ENCODE data around the gene TSPYL4. TPM values are rescaled to one million over a fixed set of nuclear protein-coding genes. Genes with fewer than 3 reads are reported as not detected.
A peak's percentile ranks its signal among the peaks of the same experiment; 100 is the strongest.

TSPYL4 gene
- total RNA-seq, 1 experiment from 2014 or later = 24.9 TPM

DNA sequence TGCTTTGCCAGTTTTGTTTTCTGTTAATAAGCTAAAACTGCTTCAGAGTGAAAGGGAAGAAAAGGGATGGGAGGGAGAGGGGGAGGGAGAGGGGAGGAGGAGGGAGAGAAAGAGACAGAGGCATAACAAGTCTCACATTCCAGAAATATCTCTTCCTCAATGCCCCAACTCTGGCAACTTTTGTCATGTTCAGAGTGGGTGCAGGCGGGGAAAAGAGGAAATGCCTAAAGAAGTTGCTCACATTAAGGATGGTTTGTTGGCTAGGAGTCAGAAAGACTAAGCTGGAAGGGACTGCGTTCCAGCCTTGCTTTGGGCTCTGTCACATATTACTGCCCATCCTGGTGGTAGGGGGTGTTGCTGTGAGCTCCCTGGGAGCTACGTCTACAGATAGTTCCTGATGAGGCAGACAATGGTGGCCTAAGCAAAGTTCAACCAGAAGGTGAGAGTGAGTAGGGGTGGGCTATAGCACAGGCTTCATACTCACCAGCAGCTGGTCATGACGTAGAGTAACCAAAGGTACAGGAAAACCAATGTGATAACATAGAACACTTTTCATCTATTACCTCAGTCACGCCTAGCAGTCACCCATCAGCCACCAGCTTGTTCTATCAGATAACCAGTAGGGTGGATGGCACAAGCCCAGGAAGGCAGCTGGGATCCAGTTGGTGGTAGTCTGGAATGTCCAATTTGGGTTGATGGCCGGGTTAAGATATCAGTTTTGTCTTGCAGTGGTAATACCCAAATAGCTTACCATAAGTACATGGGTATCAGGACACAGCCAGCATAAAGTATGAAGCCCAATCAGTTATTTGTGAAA lies 2.1 kb downstream of the TSPYL4 start:
- peak overlapping the region; percentile 39 for H3K9ac ChIP-seq (ENCODE audit: low read length)
- H3K27ac ChIP-seq (ENCODE audit: low read length) = no peak overlapping the region
- H3K4me3 ChIP-seq (ENCODE audit: low read length) = peak overlapping the region; percentile 87; the same call in 1 of the 2 replicates

DNA sequence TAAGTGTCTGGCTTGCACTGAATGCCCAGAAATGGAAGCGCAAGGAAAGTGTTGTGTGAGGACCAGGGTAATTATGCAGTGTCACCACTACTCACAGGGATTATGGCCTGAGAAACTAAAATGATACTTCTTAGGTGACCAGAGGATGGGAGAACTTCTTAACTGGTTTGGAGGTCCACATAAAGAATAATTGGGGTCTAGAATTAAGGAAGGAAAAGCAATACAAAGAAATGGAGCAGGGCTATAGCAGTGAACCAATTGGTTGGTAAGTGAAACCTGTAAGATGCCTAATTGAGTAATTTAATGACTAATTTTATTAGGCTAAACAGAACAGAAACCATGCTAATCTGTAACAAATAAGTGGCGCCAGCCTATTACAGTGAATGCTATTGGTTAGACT lies 5.3 kb downstream of the TSPYL4 start:
- DNase-seq = no peak

More for the DNA sequence above, 2.1 kb downstream of the TSPYL4 start:
- H3K27me3 ChIP-seq (ENCODE audit: low read length) = no peaks in the 10 kb centered on the region
- H3K36me3 ChIP-seq (ENCODE audit: insufficient read depth, low read length) = no peaks in the 10 kb centered on the region
- peaks cover 49% of the 10 kb centered on the region for H3K79me2 ChIP-seq (ENCODE audit: low read length)
- no peak overlapping the region for H2AFZ ChIP-seq (ENCODE audit: low read length)
- H3K9me3 ChIP-seq (ENCODE audit: low read length) = no peaks in the 10 kb centered on the region
- DNase-seq = no peak
- peaks cover 48% of the 10 kb centered on the region for H3K4me1 ChIP-seq (ENCODE audit: low read length)
- no peaks in the 10 kb centered on the region for H3K9me2 ChIP-seq (replicated peaks; ENCODE audit: insufficient read depth, low read length)
- no peaks in the 10 kb centered on the region for H4K20me1 ChIP-seq (ENCODE audit: insufficient read depth, low read depth, low read length)
- H3K4me2 ChIP-seq (ENCODE audit: low read depth, low read length, poor library complexity, severe bottlenecking) = peak overlapping the region; percentile 85

DNA sequence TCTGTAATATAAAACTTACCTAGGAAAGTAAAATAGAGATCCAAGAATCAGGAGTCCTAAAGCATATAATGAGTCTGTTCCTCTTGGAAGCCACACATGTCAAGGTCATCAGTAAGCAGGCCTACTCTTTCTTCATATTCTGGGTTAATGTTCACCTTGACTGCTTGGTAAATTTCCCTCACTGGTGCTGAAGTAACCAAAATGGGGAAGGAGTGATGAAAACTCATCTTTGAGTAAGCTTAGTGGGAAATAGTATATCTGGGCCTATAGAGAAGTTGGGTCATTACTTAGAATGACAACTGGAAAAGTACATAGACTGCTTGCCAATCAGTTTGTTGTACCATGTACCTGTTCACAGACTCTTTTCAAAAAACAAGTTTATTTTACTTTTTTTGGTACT lies 6.6 kb downstream of the TSPYL4 start:
- DNase-seq = no peak
- no peak overlapping the region for H3K4me2 ChIP-seq (ENCODE audit: low read depth, low read length, poor library complexity, severe bottlenecking)

More for the DNA sequence above, 5.3 kb downstream of the TSPYL4 start:
- Histone ChIP-seq H3K27me3 (ENCODE audit: low read length) (no peaks in the 10 kb centered on the region), H4K20me1 (ENCODE audit: insufficient read depth, low read depth, low read length) (no peaks in the 10 kb centered on the region), H3K9me3 (ENCODE audit: low read length) (no peaks in the 10 kb centered on the region), H3K36me3 (ENCODE audit: insufficient read depth, low read length) (no peaks in the 10 kb centered on the region), H3K4me2 (ENCODE audit: low read depth, low read length, poor library complexity, severe bottlenecking) (no peak overlapping the region), H3K27ac (ENCODE audit: low read length) (no peak overlapping the region), H3K9me2 (replicated peaks; ENCODE audit: insufficient read depth, low read length) (no peaks in the 10 kb centered on the region), H3K9ac (ENCODE audit: low read length) (no peak overlapping the region), H3K4me1 (ENCODE audit: low read length) (peaks cover 37% of the 10 kb centered on the region), H2AFZ (ENCODE audit: low read length) (no peak overlapping the region), H3K4me3 (ENCODE audit: low read length) (no peak overlapping the region), H3K79me2 (ENCODE audit: low read length) (peaks cover 37% of the 10 kb centered on the region)

DNA sequence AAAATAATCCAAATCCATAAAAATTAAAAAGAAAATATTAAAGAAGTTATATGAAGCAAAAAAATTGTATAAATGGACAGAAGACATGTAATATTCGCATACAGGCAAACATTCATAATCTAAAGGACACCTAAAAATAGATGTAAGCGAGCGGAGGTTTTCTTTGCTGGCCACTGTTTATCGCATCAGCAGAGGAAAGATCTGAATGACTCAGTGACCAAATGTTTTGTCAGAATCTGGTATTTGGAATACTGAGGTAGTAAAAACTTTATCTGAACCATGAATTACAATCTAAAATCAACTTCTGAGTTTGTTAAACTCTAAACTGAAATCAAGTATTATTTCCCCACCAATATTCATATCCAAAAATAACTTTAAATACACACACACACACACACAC lies 7.8 kb downstream of the TSPYL4 start:
- no peak overlapping the region for H2AFZ ChIP-seq (ENCODE audit: low read length)
- DNase-seq = no peak
- no peak overlapping the region for H3K9ac ChIP-seq (ENCODE audit: low read length)
- H3K79me2 ChIP-seq (ENCODE audit: low read length) = peaks cover 12% of the 10 kb centered on the region
- H3K4me1 ChIP-seq (ENCODE audit: low read length) = peaks cover 12% of the 10 kb centered on the region
- H3K4me2 ChIP-seq (ENCODE audit: low read depth, low read length, poor library complexity, severe bottlenecking) = no peak overlapping the region
- H3K27ac ChIP-seq (ENCODE audit: low read length) = no peak overlapping the region
- no peaks in the 10 kb centered on the region for H3K36me3 ChIP-seq (ENCODE audit: insufficient read depth, low read length)
- no peaks in the 10 kb centered on the region for H4K20me1 ChIP-seq (ENCODE audit: insufficient read depth, low read depth, low read length)
- no peaks in the 10 kb centered on the region for H3K27me3 ChIP-seq (ENCODE audit: low read length)
- H3K9me3 ChIP-seq (ENCODE audit: low read length) = no peaks in the 10 kb centered on the region
- H3K4me3 ChIP-seq (ENCODE audit: low read length) = no peak overlapping the region
- H3K9me2 ChIP-seq (replicated peaks; ENCODE audit: insufficient read depth, low read length) = no peaks in the 10 kb centered on the region

More for the DNA sequence above, 6.6 kb downstream of the TSPYL4 start:
- Histone ChIP-seq H3K4me3 (ENCODE audit: low read length) (no peak overlapping the region), H3K27ac (ENCODE audit: low read length) (no peak overlapping the region), H2AFZ (ENCODE audit: low read length) (no peak overlapping the region), H4K20me1 (ENCODE audit: insufficient read depth, low read depth, low read length) (no peaks in the 10 kb centered on the region), H3K9me2 (replicated peaks; ENCODE audit: insufficient read depth, low read length) (no peaks in the 10 kb centered on the region), H3K4me1 (ENCODE audit: low read length) (peaks cover 24% of the 10 kb centered on the region), H3K36me3 (ENCODE audit: insufficient read depth, low read length) (no peaks in the 10 kb centered on the region), H3K79me2 (ENCODE audit: low read length) (peaks cover 24% of the 10 kb centered on the region), H3K9ac (ENCODE audit: low read length) (no peak overlapping the region), H3K27me3 (ENCODE audit: low read length) (no peaks in the 10 kb centered on the region), H3K9me3 (ENCODE audit: low read length) (no peaks in the 10 kb centered on the region)

DNA sequence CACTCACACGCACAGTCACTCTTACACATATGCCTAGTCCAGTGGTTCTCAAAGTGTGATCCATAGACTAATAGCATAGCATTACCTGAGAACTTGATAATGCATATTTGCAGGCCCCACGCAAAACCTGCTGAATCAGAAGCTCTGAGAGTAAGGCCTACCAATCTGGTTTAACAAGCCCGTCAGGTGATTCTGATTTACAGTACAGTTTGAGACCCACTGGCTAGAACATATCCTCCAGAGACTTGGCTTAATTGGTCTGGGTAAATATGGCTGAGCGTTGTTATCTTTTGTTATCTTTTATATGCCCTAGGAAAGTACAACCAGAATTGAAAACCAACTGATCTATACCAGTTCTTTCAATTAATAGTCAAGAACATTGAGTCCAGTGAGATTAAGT lies 9.6 kb downstream of the TSPYL4 start:
- no peak overlapping the region for H3K27ac ChIP-seq (ENCODE audit: low read length)
- H3K27me3 ChIP-seq (ENCODE audit: low read length) = no peaks in the 10 kb centered on the region
- no peak for DNase-seq
- no peak overlapping the region for H3K4me2 ChIP-seq (ENCODE audit: low read depth, low read length, poor library complexity, severe bottlenecking)
- H3K9me3 ChIP-seq (ENCODE audit: low read length) = no peaks in the 10 kb centered on the region
- no peaks in the 10 kb centered on the region for H3K79me2 ChIP-seq (ENCODE audit: low read length)
- no peaks in the 10 kb centered on the region for H3K9me2 ChIP-seq (replicated peaks; ENCODE audit: insufficient read depth, low read length)
- H3K9ac ChIP-seq (ENCODE audit: low read length) = no peak overlapping the region
- H3K36me3 ChIP-seq (ENCODE audit: insufficient read depth, low read length) = no peaks in the 10 kb centered on the region
- no peaks in the 10 kb centered on the region for H4K20me1 ChIP-seq (ENCODE audit: insufficient read depth, low read depth, low read length)
- no peak overlapping the region for H2AFZ ChIP-seq (ENCODE audit: low read length)
- H3K4me1 ChIP-seq (ENCODE audit: low read length) = no peaks in the 10 kb centered on the region
- no peak overlapping the region for H3K4me3 ChIP-seq (ENCODE audit: low read length)

DNA sequence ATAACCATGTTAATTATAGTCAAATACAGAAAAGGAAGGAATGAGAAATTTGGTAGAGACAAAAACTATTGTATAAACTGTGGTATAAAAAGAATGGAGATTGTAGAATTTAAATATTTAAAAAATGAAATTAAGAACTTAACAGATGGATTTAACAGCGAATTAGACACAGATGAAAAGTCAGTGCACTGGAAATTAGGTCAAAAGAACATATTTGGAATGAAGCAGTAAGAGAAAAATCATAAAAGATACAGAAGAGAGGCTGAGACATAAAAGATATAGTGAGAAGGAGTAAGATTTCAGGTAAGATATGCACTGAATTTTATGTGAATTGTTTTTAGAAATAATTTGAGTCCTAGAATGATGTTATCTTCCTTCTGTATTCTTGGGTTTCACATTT lies 14.0 kb downstream of the TSPYL4 start:
- Histone ChIP-seq H3K4me2 (ENCODE audit: low read depth, low read length, poor library complexity, severe bottlenecking) (no peak overlapping the region), H3K9me2 (replicated peaks; ENCODE audit: insufficient read depth, low read length) (no peaks in the 10 kb centered on the region), H3K27ac (ENCODE audit: low read length) (no peak overlapping the region), H4K20me1 (ENCODE audit: insufficient read depth, low read depth, low read length) (no peaks in the 10 kb centered on the region), H3K79me2 (ENCODE audit: low read length) (no peaks in the 10 kb centered on the region), H3K36me3 (ENCODE audit: insufficient read depth, low read length) (no peaks in the 10 kb centered on the region), H3K4me3 (ENCODE audit: low read length) (no peak overlapping the region), H3K27me3 (ENCODE audit: low read length) (no peaks in the 10 kb centered on the region), H3K9me3 (ENCODE audit: low read length) (no peaks in the 10 kb centered on the region), H3K9ac (ENCODE audit: low read length) (no peak overlapping the region), H3K4me1 (ENCODE audit: low read length) (no peaks in the 10 kb centered on the region), H2AFZ (ENCODE audit: low read length) (no peak overlapping the region)
- DNase-seq = no peak

DNA sequence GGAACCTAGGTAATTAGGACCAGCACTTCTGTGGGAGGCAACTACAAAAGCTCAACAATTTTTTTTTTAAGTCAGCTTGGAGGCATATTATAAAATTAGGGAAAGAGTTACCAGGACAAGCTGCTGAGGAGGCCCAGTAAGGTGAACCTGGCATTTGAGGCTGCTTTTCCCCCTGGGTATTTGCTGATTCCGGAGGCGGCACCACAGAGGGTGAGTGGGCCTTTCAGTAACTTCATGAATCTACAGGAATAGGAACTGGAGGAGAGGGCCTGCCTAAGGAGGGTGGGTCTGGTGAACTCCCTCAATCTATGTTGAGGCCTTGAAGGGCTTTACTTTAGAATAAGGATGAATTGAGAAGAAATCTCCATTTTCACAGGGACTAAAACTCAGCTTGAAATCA lies 14.6 kb downstream of the TSPYL4 start:
- Histone ChIP-seq H3K27ac (ENCODE audit: low read length) (no peak overlapping the region), H3K9me2 (replicated peaks; ENCODE audit: insufficient read depth, low read length) (no peaks in the 10 kb centered on the region), H4K20me1 (ENCODE audit: insufficient read depth, low read depth, low read length) (no peaks in the 10 kb centered on the region), H3K4me1 (ENCODE audit: low read length) (no peaks in the 10 kb centered on the region), H3K36me3 (ENCODE audit: insufficient read depth, low read length) (no peaks in the 10 kb centered on the region), H2AFZ (ENCODE audit: low read length) (no peak overlapping the region), H3K9me3 (ENCODE audit: low read length) (no peaks in the 10 kb centered on the region), H3K9ac (ENCODE audit: low read length) (no peak overlapping the region), H3K27me3 (ENCODE audit: low read length) (no peaks in the 10 kb centered on the region), H3K79me2 (ENCODE audit: low read length) (no peaks in the 10 kb centered on the region), H3K4me2 (ENCODE audit: low read depth, low read length, poor library complexity, severe bottlenecking) (no peak overlapping the region), H3K4me3 (ENCODE audit: low read length) (no peak overlapping the region)
- no peak for DNase-seq

DNA sequence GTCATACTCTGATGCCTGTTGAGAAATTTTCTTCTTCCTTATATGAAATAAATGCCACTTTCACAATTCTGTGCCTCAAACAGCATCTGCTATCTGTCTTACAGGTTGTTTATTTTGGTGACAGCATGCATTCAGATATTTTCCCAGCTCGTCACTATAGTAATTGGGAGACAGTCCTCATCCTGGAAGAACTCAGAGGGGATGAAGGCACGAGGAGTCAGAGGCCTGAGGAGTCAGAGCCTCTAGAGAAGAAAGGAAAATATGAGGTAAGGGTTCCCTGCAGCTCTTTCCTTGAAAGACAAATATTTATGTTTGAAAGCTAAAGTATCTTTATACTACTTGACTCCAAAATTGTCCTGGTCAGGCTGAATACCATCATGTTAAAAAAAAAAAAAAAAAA lies 15.8 kb downstream of the TSPYL4 start:
- no peak for DNase-seq
- Histone ChIP-seq H3K27me3 (ENCODE audit: low read length) (no peaks in the 10 kb centered on the region), H3K4me1 (ENCODE audit: low read length) (no peaks in the 10 kb centered on the region), H3K36me3 (ENCODE audit: insufficient read depth, low read length) (no peaks in the 10 kb centered on the region), H3K4me2 (ENCODE audit: low read depth, low read length, poor library complexity, severe bottlenecking) (no peak overlapping the region), H4K20me1 (ENCODE audit: insufficient read depth, low read depth, low read length) (no peaks in the 10 kb centered on the region), H3K9ac (ENCODE audit: low read length) (no peak overlapping the region), H3K9me2 (replicated peaks; ENCODE audit: insufficient read depth, low read length) (no peaks in the 10 kb centered on the region), H3K9me3 (ENCODE audit: low read length) (no peaks in the 10 kb centered on the region), H3K27ac (ENCODE audit: low read length) (no peak overlapping the region), H2AFZ (ENCODE audit: low read length) (no peak overlapping the region), H3K79me2 (ENCODE audit: low read length) (no peaks in the 10 kb centered on the region), H3K4me3 (ENCODE audit: low read length) (no peak overlapping the region)

Measured in Karpas-422 (cell line).